DND-41 (cell line): ENCODE data around the gene MED29.
A peak's percentile ranks its signal among the peaks of the same experiment; 100 is the strongest.

Source experiments
- ATAC-seq: fragments of 200-7000 bp; cut with Tn5 transposase; 3 replicates; pipeline ENCODE4 v1.9.1; 2021; ENCODE audit warnings: low read depth; ENCODE audit not compliant: insufficient read depth
- DNase-seq: peaks from one replicate; pipeline ENCODE4 v3.0.0-alpha.2; 2020
- H2AFZ ChIP-seq: 2 replicates; pipeline ENCODE4 v1.6.0; 2012; ENCODE audit warnings: low read depth, low read length
- H3K27ac ChIP-seq: 2 replicates; pipeline ENCODE4 v1.5.1; 2012; ENCODE audit warnings: low read length, inconsistent platforms
- H3K27me3 ChIP-seq: fragments of 200-600 bp; sonication (generic); 2 replicates; pipeline ENCODE4 v1.6.0; 2012; ENCODE audit warnings: low read length, mild to moderate bottlenecking, inconsistent platforms; ENCODE audit not compliant: insufficient read depth, poor library complexity
- H3K36me3 ChIP-seq: 2 replicates; pipeline ENCODE4 v1.5.1; 2012; ENCODE audit warnings: low read length, inconsistent platforms; ENCODE audit not compliant: insufficient read depth
- H3K4me1 ChIP-seq: 2 replicates; pipeline ENCODE4 v1.5.1; 2012; ENCODE audit warnings: mild to moderate bottlenecking, low read length; ENCODE audit not compliant: insufficient read depth
- H3K4me2 ChIP-seq: 2 replicates; pipeline ENCODE4 v1.6.0; 2012; ENCODE audit warnings: mild to moderate bottlenecking, moderate library complexity, low read length, inconsistent platforms; ENCODE audit not compliant: insufficient read depth
- H3K4me3 ChIP-seq, 2 experiments: fragments of 200-600 bp in 1 of 2; shearing (Covaris generic) in 1 of 2; 2 replicates each; pipeline ENCODE4 v1.5.1; 2012 to 2016; ENCODE audit warnings: inconsistent platforms in 2 of 2, low read length in 2 of 2, mild to moderate bottlenecking in 2 of 2, low read depth in 1 of 2, moderate library complexity in 1 of 2
- H3K79me2 ChIP-seq: 2 replicates; pipeline ENCODE4 v1.6.0; 2012; ENCODE audit warnings: low read length, inconsistent platforms; ENCODE audit not compliant: insufficient read depth
- H3K9ac ChIP-seq: 2 replicates; pipeline ENCODE4 v1.6.0; 2012; ENCODE audit warnings: low read depth, mild to moderate bottlenecking, inconsistent platforms, low read length, moderate library complexity
- H3K9me3 ChIP-seq: 2 replicates; pipeline ENCODE4 v1.5.1; 2012; ENCODE audit warnings: low read length, moderate library complexity, mild to moderate bottlenecking, inconsistent platforms; ENCODE audit not compliant: insufficient read depth, severe bottlenecking
- H4K20me1 ChIP-seq: 2 replicates; pipeline ENCODE4 v1.6.0; 2012; ENCODE audit warnings: low read length; ENCODE audit not compliant: insufficient read depth
- CTCF ChIP-seq: IDR thresholded peaks from 2 replicates; pipeline ENCODE4 v1.5.1; 2012; ENCODE audit warnings: borderline replicate concordance, low read length, moderate library complexity, mild to moderate bottlenecking; ENCODE audit not compliant: poor library complexity, severe bottlenecking; ENCODE audit errors: extremely low read depth
- EZH2 ChIP-seq: IDR thresholded peaks from 3 replicates; pipeline ENCODE4 v1.6.1; 2012; ENCODE audit warnings: borderline replicate concordance, low read depth, mild to moderate bottlenecking, moderate library complexity, low read length, inconsistent platforms; ENCODE audit not compliant: severe bottlenecking

The MED29 gene

GRCh38 chr19:39410017-39410830, 19.0 kb downstream of the MED29 start:
- Histone ChIP-seq H3K9me3 (no peaks in the 10 kb centered on the region), H3K4me2 (peak overlapping the region; percentile 63), H3K27ac (peak overlapping the region; percentile 75), H3K4me1 (peaks cover 78% of the 10 kb centered on the region), H3K27me3 (no peaks in the 10 kb centered on the region), H3K4me3 (peak overlapping the region; percentile 16 to 57; a peak in 3 of 4 replicates), H3K79me2 (peaks cover 45% of the 10 kb centered on the region), H4K20me1 (peaks cover 23% of the 10 kb centered on the region), H3K36me3 (peaks cover 23% of the 10 kb centered on the region), H2AFZ (peak overlapping the region; percentile 61), H3K9ac (peak overlapping the region; percentile 67)
- TF ChIP-seq CTCF = no peak
- TF ChIP-seq EZH2 = no peak
- ATAC-seq (peak; percentile 18), DNase-seq (peak; percentile 61)

GRCh38 chr19:39410831-39411080, 19.6 kb downstream of the MED29 start:
- H3K4me3 ChIP-seq = peak overlapping the region in 1 of 2 experiments; percentile 57; a peak in 2 of 4 replicates
- peak overlapping the region; percentile 75 for H3K27ac ChIP-seq

GRCh38 chr19:39411081-39411831, 20.1 kb downstream of the MED29 start:
- Histone ChIP-seq H3K4me1 (peaks cover 72% of the 10 kb centered on the region), H3K27ac (peak overlapping the region; percentile 75), H3K27me3 (no peaks in the 10 kb centered on the region), H3K4me2 (peak overlapping the region; percentile 63), H3K4me3 (peak overlapping the region in 1 of 2 experiments; percentile 57; a peak in 2 of 4 replicates), H3K9me3 (no peaks in the 10 kb centered on the region), H2AFZ (no peak overlapping the region; the same call in 1 of the 2 replicates), H4K20me1 (peaks cover 27% of the 10 kb centered on the region), H3K9ac (peak overlapping the region; percentile 67), H3K79me2 (peaks cover 53% of the 10 kb centered on the region), H3K36me3 (peaks cover 33% of the 10 kb centered on the region)
- TF ChIP-seq EZH2 (no peak), CTCF (no peak)
- no peak for DNase-seq
- ATAC-seq = no peak

More at GRCh38 chr19:39410831-39411080, 19.6 kb downstream of the MED29 start:
- Histone ChIP-seq H3K36me3 (peaks cover 28% of the 10 kb centered on the region), H3K4me2 (peak overlapping the region; percentile 63), H3K27me3 (no peaks in the 10 kb centered on the region), H3K9me3 (no peaks in the 10 kb centered on the region), H4K20me1 (peaks cover 23% of the 10 kb centered on the region), H3K9ac (peak overlapping the region; percentile 67; the same call in 1 of the 2 replicates), H3K79me2 (peaks cover 50% of the 10 kb centered on the region), H2AFZ (0 out of 2 replicates have a peak overlapping the region, but pooled peaks have one; percentile 61), H3K4me1 (peaks cover 77% of the 10 kb centered on the region)
- no peak for TF ChIP-seq CTCF
- TF ChIP-seq EZH2 = no peak
- DNase-seq (no peak), ATAC-seq (no peak)
